Kasumi-1 (cell line): ENCODE results near the gene SBNO2.

Source experiments
- DNase-seq, 2 experiments: peaks; one replicate each; lab custom pipeline; 2025; lab: John Stamatoyannopoulos, UW

The SBNO2 gene

DNA sequence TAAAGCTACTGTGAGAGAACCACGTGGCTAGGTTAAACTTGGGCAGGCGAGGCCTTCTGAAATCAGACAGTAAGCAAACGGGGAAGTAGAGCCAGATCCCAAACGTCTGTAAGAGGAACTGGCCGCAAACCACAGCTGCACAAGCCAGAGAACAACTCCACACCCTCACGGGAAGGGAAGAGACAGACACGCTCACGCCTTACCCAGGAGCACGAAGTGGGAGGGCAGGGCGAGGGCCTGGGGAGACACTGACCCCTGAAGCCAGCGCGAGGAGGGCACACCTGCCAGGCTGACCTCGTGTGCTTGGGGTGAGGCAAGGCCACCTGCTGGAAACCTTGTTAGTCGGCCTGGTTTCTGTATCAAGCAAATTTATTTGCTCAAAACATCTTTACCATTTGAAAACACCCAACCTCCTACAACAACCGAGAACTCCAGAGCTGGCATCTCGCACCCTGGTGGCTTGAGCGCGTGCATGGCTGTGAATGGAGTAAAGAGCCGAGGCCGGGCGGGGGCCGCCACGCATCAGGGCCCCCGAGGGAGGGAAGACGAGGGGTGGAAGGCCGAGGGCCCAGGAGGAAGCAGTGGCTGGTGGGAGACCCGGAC lies 86.2 kb downstream of the SBNO2 start:
- DNase-seq, result peak; percentile 97 to 98

DNA sequence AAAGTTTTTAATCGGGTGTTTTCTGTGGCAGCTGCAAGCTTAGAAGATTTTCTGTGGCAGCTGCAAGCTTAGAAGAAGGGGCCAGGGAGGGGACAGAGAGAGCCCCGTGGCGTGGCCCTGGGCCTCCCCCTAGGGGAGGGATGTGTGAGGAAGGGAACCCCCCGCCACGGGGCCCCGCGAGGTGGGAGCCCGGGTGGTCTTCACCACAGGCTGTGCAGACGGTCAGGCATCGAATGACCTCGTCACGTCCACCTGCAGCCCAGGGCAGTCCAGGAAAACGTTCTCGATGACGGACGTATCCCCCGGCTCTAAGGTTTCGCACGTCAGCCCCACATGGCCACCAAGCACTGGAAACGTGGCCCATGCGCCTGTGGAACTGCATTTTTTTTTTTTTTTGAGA lies 87.5 kb downstream of the SBNO2 start:
- DNase-seq, result no peak

DNA sequence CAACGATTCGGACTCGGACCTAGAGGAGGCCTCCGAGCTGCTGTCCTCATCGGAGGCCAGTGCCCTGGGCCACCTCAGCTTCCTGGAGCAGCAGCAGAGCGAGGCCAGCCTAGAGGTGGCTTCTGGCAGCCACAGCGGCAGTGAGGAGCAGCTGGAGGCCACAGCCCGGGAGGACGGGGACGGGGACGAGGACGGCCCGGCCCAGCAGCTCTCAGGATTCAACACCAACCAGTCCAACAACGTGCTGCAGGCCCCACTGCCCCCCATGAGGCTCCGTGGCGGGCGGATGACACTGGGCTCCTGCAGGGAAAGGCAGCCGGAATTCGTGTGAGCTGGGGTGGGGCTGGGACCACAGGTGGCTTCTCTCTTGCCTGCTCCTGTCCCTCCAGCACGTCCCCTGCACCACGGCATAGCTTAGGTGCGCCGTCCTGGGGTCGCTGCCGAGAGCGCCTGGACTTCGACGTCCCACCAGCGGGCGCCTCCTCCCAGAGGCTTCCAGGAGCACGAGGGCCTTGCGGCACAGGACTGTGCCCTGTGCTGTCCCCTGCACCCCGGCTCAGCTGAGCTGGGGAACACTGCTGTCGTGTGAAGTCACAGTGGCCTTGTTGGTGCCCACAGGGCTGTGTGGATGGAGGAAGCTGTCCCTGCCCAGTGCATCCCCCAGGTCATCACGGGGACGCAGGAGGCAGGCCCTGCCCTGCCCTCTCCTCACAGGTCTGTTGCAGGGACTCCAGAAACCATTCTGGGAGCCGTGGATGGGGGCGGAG lies 88.2 kb downstream of the SBNO2 start:
- DNase-seq, result no peak

DNA sequence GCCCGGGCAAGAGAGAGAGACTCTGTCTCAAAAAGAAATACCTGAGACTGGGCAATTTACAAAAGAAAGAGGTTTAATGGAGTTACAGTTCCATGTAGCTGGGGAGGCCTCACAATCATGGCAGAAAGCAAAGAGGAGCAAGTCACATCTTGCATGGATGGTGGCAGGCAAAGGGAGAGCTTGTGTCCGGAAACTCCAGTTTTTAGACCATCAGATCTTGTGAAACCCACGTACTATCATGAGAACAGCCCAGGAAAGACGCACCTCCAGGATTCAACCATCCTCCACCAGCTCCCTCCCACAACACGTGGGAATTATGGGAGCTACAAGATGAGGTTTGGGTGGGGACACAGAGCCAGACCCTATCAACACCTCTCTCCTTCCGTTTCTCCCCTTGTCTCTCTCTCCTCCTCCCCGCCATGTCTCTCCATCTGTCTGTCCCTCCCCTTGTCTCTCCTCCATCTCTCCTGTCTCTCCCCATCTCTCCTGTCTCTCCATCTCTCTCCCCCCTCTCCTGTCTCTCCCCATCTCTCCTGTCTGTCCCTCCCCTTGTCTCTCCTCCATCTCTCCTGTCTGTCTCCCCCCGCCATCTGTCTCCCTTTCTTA lies 88.9 kb downstream of the SBNO2 start:
- no peak for DNase-seq

DNA sequence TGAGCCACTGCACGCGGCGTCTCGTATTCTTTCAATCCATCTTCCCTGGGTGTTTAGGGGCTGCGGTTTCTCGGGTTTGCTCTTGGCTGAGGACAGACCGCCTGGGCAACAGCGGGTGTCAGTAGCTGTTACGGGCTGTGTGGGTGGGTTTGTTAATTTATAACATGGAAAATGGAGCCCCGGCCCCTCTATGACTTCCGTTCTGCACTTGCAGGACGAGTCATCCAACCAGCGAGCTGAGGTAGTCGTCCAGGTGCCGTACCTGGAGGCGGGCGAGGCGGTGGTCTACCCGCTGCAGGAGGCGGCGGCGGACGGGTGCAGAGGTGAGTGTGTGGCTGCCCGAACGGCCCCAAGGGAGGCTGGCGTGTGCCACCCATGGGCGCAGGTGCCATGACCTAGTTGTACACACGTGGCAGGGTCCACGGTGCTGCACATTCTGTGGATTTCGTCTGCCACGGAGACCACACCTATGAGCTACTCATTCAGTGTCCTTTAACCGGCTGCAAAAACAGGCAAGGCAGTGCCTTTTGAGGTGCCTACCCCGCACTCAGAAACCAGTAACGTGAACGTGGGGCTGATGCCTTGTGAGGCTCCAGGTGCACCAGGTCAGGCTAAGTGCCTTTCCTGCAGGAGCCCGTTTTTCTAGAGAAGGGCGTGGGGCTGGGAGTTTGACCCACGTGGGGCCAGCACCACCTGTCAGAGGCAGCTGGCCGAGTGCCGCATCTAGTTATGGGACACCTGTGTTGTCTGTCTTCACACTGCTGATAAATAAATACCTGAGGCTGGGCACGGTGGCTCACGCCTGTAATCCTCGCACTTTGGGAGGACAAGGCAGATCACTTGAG lies 89.8 kb downstream of the SBNO2 start:
- no peak for DNase-seq

DNA sequence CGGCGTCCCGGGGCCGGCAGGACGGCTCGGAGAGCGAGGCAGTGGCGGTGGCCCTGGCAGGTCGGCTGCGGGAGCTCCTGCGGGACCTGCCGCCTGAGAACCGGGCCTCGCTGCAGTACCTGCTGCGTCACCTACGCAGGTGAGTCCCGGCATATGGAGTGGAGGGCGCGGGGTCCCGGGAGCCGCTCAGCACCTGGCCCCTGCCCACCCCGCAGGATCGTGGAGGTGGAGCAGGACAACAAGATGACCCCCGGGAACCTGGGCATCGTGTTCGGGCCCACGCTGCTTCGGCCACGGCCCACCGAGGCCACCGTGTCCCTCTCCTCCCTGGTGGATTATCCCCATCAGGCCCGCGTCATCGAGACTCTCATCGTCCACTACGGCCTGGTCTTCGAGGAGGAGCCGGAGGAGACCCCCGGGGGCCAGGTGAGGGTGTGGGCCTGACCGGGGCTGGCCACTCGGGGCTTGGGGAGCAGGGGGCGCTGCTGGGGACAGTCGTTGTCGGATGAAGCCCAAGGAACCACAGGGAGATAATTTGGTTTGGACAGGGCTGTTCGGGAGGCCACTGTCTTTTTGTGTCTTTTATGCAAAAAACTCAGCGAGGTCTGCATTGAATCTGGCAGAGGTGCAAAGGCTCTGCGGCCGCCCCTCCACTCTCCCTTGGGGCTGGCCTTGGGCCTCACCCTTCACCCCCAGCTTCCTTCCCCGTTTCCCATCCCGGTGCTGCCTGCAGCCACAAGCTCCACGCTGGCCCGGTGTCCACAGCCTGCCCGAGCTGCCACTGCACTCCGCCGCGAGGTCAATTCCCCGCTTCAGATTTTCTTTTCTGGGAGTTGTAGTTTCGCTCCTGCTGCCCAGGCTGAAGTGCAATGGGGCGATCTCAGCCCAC lies 90.9 kb downstream of the SBNO2 start:
- DNase-seq, result no peak

DNA sequence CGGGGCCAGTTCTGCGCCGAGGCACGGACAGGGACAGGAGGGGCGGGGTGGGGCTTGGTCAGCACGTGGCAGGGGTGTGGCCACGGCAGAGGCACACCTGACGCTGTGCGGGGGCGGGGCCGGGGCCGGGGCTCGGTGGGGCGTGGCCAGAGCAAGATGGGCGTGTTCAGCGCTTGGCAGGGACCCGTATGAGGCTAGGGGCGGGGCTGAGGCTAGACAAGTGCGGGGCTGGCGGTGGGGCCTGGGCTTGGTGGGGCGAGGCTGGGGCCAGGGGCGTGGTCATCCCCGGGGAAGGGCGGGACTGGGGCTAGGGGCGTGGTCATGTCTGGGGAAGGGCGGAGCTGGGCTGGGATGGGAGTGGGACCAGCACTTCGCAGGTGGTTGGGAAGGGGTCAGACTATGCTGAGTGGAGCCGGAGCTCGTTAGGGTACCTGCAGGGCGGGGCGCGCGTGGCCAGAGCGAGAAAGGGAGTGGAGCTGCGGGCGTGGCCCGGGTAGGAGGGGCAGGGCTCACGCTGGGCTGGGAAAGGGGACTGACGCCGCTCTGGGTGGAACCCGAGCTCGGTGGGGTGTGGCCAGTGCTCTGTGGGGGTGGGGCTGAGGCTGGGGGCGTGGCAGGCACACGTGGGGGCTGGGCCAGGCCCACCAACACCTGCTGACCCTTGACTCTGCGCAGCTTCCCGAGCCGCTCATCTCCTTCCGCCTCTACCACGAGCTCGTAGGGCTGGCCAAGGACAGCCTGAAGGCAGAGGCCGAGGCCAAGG lies 91.7 kb downstream of the SBNO2 start:
- no peak for DNase-seq

DNA sequence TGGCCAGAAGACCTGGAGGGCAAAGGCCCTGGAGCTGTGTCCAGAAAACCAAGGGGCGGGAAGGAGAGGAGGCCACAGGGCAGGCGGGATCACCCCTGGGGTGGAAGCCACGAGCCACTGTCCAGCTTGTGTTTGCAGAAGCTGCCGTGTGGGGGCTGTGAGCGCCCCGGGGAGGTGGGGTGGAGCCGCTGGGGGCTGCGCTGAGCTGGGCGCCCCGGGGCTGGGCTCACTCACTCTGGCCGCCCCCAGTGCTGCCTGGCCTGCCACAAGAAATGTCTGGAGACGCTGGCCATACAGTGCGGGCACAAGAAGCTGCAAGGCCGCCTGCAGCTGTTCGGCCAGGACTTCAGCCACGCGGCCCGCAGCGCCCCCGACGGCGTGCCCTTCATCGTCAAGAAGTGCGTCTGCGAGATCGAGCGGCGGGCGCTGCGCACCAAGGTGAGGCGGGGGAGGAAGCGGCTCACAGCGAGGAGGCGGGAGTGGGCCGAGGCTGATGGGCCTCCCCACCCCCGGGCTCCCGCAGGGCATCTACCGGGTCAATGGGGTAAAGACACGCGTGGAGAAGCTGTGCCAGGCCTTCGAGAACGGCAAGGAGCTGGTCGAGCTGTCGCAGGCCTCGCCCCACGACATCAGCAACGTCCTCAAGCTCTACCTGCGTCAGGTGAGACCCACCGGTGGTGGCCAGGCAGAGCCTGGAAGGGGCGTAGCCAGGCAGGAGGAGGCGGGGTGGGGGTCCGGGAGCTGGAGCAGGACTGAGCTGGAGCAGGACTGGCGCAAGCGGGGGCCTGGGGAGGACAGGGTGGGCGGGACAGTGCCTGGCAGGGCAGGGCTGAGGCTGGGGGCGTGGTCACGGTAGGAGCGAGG lies 92.5 kb downstream of the SBNO2 start:
- DNase-seq, result no peak

DNA sequence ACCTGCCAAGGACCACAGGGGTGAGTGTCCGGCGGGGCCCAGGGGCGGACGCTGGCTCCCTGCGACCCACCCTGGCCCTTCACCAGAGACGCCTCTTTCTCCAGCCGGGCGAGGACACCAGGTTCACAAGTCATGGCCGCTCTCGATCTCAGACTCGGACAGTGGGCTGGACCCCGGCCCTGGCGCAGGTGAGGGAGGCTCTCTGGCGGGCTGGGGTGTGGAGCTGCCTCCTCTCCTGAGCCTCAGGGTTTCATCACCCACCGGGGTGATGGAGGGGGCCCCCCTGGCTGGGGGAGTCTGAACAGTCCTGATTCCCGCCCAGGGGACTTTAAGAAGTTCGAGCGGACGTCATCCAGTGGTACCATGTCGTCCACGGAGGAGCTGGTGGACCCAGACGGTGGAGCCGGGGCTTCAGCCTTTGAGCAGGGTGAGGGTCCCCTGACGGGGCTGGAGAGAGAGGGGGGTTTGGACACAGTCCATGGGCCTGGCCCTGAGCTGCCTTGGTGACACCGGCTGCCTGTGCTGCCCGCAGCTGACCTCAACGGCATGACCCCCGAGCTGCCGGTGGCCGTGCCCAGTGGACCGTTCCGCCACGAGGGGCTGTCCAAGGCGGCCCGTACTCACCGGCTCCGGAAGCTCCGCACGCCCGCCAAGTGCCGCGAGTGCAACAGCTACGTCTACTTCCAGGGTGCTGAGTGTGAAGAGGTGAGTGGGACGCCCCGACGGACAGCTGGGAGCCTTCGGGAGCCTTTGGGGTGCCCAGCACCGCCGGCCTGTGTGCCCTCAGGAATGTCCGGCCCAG lies 93.5 kb downstream of the SBNO2 start:
- no peak for DNase-seq

DNA sequence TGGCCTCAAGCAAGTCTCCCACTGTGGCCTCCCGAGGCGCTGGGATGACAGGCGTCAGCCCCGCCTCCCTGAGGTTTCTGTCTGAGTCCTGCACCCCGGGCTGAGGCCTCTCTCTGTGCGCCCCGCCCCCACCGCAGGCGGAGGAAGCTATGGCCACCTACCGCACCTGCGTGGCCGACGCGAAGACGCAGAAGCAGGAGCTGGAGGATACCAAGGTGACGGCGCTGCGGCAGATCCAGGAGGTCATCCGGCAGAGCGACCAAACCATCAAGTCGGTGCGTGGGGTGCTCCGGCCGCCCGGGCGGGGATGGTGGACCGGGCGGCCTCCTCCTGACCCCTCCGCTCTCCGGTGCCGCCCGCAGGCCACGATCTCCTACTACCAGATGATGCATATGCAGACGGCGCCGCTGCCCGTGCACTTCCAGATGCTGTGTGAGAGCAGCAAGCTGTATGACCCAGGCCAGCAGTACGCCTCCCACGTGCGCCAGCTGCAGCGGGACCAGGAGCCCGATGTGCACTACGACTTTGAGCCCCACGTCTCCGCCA lies 94.4 kb downstream of the SBNO2 start:
- DNase-seq, result no peak

DNA sequence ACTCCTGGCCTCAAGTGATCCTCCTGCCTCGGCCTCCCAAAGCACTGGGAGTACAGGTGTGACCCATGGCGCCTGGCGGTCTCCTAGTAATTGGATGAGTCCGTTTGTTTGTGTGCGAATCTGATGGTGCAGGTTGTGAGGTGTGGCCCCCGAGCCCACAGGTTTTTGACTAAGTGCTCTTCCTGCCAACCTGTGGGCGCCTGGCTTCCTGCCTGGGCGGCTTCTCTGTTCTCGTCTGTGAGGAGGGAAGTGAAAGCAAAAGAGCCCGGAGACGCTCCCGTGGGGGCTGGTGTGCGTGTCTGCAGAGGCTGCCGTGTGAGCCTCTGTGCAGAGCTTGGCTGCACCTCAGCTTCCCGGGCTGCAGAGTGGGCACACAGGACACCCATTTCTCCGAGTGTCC lies 97.1 kb downstream of the SBNO2 start:
- DNase-seq, result peak; percentile 69 to 76

DNA sequence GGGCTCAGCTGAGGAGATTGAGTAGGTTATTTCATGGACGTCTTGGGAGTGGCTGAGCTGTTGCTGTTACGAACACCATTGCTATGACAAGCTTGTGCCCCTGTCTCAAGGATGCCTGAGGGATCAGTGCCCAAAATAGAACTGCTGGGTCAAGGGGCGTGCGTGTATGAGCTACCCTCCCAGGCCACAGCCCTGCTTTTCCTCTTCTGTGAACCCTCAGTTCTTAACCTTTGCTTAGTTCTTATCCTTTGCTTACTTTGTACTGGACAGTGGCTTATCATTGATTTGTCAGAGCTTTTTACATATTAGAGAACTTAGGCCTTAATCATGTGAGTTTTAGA lies 98.1 kb downstream of the SBNO2 start:
- no peak for DNase-seq

DNA sequence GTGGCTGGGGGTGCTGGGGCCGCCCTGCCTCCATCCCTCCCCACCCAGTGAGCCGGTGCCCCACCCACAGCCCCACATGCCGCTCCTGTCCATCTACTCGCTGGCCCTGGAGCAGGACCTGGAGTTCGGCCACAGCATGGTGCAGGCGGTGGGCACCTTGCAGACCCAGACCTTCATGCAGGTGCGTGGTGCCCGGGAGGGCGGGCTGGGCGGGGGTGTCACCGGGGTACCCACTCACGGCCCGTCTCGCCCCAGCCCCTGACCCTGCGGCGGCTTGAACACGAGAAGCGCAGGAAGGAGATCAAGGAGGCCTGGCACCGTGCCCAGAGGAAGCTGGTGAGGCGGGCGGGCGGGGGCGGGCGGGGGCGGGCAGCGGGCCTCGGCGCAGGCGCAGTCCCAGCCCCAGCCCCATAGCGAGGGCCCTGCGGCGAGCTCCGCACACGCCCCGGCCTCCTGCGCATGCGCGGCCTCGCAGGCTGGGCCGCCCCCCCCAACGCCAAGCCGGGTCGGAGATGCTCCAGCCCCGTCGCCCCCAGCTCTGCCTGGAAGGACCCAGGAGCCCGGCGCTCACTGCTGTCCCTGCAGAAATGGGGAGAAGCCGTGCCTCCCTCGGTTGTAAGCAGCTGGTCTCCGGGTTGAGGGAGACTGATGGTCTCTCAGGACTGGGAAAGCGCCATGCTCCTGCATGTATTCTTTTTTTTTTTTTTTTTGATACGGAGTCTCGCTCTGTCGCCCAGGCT lies 99.4 kb downstream of the SBNO2 start:
- peak; percentile 75 to 83 for DNase-seq

DNA sequence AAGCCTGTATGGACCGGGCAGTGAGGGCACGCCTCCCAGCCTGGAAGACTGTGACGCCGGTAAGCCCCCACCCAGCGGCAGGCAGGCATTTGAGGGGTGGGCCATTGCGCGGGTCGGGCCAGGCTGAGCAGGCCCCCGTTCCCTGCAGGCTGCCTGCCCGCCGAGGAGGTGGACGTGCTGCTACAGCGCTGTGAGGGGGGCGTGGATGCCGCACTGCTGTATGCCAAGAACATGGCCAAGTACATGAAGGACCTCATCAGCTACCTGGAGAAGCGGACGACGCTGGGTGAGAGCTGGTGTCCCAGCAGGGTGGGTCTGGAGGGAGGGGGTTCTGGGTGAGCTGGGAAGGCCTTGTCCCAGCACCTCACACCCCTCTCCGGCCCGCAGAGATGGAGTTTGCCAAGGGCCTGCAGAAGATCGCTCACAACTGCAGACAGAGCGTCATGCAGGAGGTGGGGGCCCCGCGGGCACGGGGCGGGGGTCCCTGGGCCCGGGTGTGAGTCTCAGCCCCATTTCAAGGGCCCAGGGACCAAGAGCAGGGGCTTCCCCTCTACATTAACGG lies 100.0 kb downstream of the SBNO2 start:
- DNase-seq, result no peak

DNA sequence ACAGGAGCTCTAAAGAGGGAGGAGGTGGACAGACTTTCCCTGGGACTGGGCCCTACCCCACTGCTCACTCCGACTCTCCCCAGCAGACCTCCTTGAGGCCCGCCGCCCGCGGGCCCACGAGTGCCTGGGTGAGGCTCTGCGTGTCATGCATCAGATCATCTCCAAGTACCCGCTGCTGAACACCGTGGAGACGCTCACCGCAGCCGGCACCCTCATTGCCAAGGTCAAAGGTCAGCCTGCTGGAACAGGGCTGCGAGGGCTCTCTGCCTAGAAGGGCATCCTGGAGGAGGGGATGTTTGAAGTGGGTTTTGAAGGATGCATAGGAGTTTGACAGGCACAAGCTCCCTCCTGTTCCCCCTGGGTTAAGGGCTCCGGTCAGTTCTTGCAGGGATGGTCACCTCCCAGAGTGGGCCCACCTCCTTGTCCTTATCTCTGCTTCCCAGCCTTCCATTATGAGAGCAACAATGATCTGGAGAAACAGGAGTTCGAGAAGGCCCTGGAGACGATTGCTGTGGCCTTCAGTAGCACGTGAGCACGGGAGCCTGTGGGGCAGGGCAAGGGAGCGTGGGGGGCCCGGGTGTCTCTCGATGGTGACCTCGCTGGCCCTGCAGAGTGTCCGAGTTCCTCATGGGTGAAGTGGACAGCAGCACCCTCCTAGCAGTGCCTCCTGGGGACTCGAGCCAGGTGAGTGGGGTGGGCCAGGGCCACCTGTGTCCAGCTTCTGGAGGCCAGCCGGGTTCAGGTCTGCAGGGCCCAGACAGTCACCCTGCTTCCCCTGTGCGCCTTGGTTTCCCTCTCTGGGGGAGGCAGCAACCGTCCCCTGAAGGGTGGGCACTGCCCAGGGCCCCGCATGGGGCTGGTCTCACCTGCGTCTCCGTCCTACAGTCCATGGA lies 100.8 kb downstream of the SBNO2 start:
- no peak for DNase-seq

DNA sequence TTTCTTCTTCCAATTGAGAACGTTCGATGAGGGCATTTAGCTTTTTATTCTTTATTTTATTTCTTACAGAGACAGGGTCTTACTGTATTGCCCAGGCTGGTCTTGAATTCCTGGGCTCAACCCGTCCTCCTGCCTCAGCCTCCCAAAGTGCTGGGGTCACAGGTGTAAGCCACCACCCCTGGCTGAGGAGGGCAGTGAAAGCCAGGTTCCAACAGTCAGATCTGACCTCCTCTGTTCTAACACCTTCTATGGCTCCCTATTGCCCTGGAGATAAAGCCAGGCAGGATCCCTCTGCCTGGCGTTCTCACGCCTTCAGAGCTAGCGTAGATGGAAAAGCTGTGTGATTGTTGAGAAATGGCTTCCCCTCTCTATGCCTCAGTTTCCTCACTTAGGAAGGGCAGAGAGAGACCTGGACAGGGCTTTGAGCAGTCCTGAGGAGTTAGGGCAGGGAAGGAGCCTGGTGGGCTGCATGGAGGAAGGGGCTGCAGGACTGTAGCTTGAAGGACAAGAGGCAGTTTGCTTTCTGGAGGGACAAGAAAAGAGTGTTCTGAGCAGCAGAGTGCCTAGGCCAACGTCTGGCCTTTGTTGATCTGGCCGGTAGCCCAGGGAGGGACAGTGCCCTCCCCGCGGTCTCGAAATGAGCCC lies 101.6 kb downstream of the SBNO2 start:
- no peak for DNase-seq
